Parathyroid adenoma (tissue), 2 donors: ENCODE data around the gene ULK4.

ENCODE experiments used
- H2AFZ ChIP-seq: fragments of 300-600 bp; sonication (generic); one replicate; pipeline ENCODE4 v1.7.0; 2017; ENCODE audit warnings: antibody characterized with exemption, mild to moderate bottlenecking
- H3K27ac ChIP-seq: fragments of 300-600 bp; sonication (generic); one replicate; pipeline ENCODE4 v1.7.0; 2017
- H3K27me3 ChIP-seq: fragments of 300-600 bp; sonication (generic); one replicate; pipeline ENCODE4 v1.7.0; 2017; ENCODE audit warnings: low read length; ENCODE audit not compliant: control insufficient read depth, insufficient read depth
- H3K36me3 ChIP-seq: fragments of 300-600 bp; sonication (generic); one replicate; pipeline ENCODE4 v1.7.0; 2017; ENCODE audit warnings: low read length; ENCODE audit not compliant: control insufficient read depth, insufficient read depth
- H3K4me1 ChIP-seq: fragments of 300-600 bp; sonication (generic); one replicate; pipeline ENCODE4 v1.7.0; 2017; ENCODE audit warnings: control low read depth
- H3K4me2 ChIP-seq: fragments of 300-600 bp; sonication (generic); one replicate; pipeline ENCODE4 v1.7.0; 2017; ENCODE audit warnings: low read length
- H3K4me3 ChIP-seq: fragments of 300-600 bp; sonication (generic); one replicate; pipeline ENCODE4 v1.7.0; 2017; ENCODE audit warnings: low read depth, low read length
- H3K79me2 ChIP-seq: fragments of 300-600 bp; sonication (generic); one replicate; pipeline ENCODE4 v1.7.0; 2017; ENCODE audit warnings: control low read depth
- H3K9ac ChIP-seq: fragments of 300-600 bp; sonication (generic); one replicate; pipeline ENCODE4 v1.7.0; 2017; ENCODE audit warnings: mild to moderate bottlenecking
- H3K9me3 ChIP-seq: fragments of 300-600 bp; sonication (generic); one replicate; pipeline ENCODE4 v1.7.0; 2017; ENCODE audit warnings: low read length; ENCODE audit not compliant: control insufficient read depth
- TF ChIP-seq, protein P1 (sequence below): fragments of 300-600 bp; sonication (generic); IDR thresholded peaks from one replicate; pipeline ENCODE4 v1.7.0; 2017; ENCODE audit warnings: antibody characterized with exemption, mild to moderate bottlenecking
- donor health status: primary hyperparathyroidism.

The ULK4 gene

GRCh38 chr3:41592753-41593510, 369.0 kb downstream of the ULK4 start:
- H2AFZ ChIP-seq: no peak overlapping the region
- no peaks in the 10 kb centered on the region for H3K27me3 ChIP-seq
- H3K9ac ChIP-seq: no peak overlapping the region
- TF ChIP-seq, protein P1, sequence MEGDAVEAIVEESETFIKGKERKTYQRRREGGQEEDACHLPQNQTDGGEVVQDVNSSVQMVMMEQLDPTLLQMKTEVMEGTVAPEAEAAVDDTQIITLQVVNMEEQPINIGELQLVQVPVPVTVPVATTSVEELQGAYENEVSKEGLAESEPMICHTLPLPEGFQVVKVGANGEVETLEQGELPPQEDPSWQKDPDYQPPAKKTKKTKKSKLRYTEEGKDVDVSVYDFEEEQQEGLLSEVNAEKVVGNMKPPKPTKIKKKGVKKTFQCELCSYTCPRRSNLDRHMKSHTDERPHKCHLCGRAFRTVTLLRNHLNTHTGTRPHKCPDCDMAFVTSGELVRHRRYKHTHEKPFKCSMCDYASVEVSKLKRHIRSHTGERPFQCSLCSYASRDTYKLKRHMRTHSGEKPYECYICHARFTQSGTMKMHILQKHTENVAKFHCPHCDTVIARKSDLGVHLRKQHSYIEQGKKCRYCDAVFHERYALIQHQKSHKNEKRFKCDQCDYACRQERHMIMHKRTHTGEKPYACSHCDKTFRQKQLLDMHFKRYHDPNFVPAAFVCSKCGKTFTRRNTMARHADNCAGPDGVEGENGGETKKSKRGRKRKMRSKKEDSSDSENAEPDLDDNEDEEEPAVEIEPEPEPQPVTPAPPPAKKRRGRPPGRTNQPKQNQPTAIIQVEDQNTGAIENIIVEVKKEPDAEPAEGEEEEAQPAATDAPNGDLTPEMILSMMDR: no peak
- H3K4me2 ChIP-seq: no peak overlapping the region
- no peak overlapping the region for H3K27ac ChIP-seq
- peaks cover 7% of the 10 kb centered on the region for H3K4me1 ChIP-seq
- no peaks in the 10 kb centered on the region for H3K9me3 ChIP-seq
- H3K79me2 ChIP-seq: no peaks in the 10 kb centered on the region
- H3K36me3 ChIP-seq: no peaks in the 10 kb centered on the region
- H3K4me3 ChIP-seq: no peak overlapping the region

GRCh38 chr3:41583014-41583413, 378.9 kb downstream of the ULK4 start:
- H3K36me3 ChIP-seq: no peaks in the 10 kb centered on the region
- no peaks in the 10 kb centered on the region for H3K9me3 ChIP-seq
- H2AFZ ChIP-seq: no peak overlapping the region
- TF ChIP-seq, protein P1: no peak
- no peak overlapping the region for H3K9ac ChIP-seq
- no peak overlapping the region for H3K4me2 ChIP-seq
- H3K4me3 ChIP-seq: no peak overlapping the region
- H3K4me1 ChIP-seq: no peaks in the 10 kb centered on the region
- H3K79me2 ChIP-seq: no peaks in the 10 kb centered on the region
- no peaks in the 10 kb centered on the region for H3K27me3 ChIP-seq
- H3K27ac ChIP-seq: no peak overlapping the region

DNA sequence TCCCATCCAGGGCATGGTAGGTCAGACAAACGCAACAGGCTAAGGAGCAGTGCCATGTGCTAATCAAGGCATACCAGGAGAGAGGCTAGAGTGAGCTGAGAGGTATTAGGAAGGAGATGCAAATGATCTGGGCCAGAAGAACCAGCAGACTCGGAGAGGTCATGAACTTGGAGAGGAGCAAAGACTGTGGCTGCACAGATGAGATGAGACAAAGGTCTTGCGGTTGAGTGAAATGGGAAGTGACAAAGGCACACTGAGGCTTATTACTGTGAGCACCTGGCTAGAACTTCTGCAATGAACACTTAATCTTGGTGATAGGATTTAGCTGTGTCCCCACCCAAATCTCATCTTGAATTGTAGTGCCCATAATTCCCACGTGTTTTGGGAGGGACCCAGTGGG, 380.2 kb downstream of the ULK4 start:
- Histone ChIP-seq H3K9ac (no peak overlapping the region), H3K79me2 (no peaks in the 10 kb centered on the region), H3K36me3 (no peaks in the 10 kb centered on the region), H3K9me3 (no peaks in the 10 kb centered on the region), H3K4me1 (no peaks in the 10 kb centered on the region), H3K27me3 (no peaks in the 10 kb centered on the region), H2AFZ (no peak overlapping the region), H3K27ac (no peak overlapping the region), H3K4me2 (no peak overlapping the region), H3K4me3 (no peak overlapping the region)
- TF ChIP-seq, protein P1: no peak

DNA sequence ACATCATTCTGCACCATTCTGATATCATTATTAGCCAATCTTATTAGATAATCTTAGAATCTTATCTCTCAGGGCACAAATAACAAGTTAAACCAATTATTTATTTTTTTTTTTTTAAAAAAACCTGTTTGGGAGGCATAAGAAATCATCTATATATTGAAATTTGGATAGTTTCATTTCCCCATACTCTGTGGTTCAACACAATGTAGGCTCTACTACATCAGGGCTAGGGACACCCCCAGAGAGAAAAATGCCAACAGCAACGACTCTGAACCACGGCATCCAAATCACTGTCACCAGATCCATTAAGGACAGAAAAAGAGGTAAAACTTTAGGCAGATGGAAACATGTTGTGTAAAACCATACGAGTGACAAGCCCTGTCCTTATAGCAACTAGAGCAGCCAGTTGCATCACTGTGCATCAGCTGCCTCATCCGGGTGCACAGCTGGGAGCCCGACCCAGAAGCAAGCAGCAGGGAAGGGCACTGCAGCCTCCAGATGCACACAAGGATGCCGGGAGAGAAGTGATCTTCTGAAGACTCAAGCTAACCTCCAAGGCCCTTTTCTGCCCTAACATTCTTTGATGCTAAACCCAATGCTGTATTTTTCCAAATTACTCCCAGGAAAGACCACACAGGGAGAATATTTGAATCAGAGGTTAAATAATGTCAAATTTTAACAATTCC, 381.5 kb downstream of the ULK4 start:
- no peak overlapping the region for H3K9ac ChIP-seq
- H2AFZ ChIP-seq: no peak overlapping the region
- H3K4me3 ChIP-seq: no peak overlapping the region
- no peak overlapping the region for H3K4me2 ChIP-seq
- TF ChIP-seq, protein P1: no peak
- no peaks in the 10 kb centered on the region for H3K27me3 ChIP-seq
- no peaks in the 10 kb centered on the region for H3K4me1 ChIP-seq
- no peaks in the 10 kb centered on the region for H3K79me2 ChIP-seq
- H3K36me3 ChIP-seq: no peaks in the 10 kb centered on the region
- no peaks in the 10 kb centered on the region for H3K9me3 ChIP-seq
- no peak overlapping the region for H3K27ac ChIP-seq
